K562 (cell line): Measurements from ENCODE around the gene TBX19. TPM values are rescaled to one million over a fixed set of nuclear protein-coding genes. Genes with fewer than 3 reads are reported as not detected.

Experiments used
- ATAC-seq: fragments of 200-7000 bp; cut with Tn5 transposase; 3 replicates; pipeline ENCODE4 v1.9.1; 2020; ENCODE audit warnings: moderate library complexity
- BruUV-seq: library from RNA; stranded (reverse); fragments of 400-500 nt; replicated peaks from 2 replicates; lab custom pipeline; 2021; lab: Mats Ljungman, UMichigan
- CTCF ChIA-PET: fragments of 300-600 bp; formaldehyde crosslinking; extraction: SDS; loops from one replicate; lab custom pipeline; 2021; ENCODE audit warnings: low intra/inter-chr PET ratio; lab: Yijun Ruan, JAX
- POLR2A ChIA-PET: fragments of 300-600, 350-650 bp; sonication (Branson Sonifier 250); formaldehyde crosslinking; extraction: SDS; loops from one replicate; lab custom pipeline; 2021; ENCODE audit warnings: antibody characterized with exemption, inconsistent platforms; lab: Yijun Ruan, JAX
- DNase-seq, 4 experiments: peaks; one replicate each; pipeline versions ENCODE4 v3.0.0 to v3.0.0-alpha.2; 2011 to 2018; ENCODE audit warnings: low spot score in 3 of 4, mixed read lengths in 3 of 4; ENCODE audit errors: extremely low read depth in 1 of 4
- FAIRE-seq: peaks from 2 replicates; lab custom pipeline; 2011; peaks lifted over from hg19 to GRCh38; lab: Jason Lieb, UNC
- H2AFZ ChIP-seq: 2 replicates; pipeline ENCODE4 v1.6.0; 2011; ENCODE audit warnings: low read depth, low read length, control low read depth, inconsistent platforms
- H3K27ac ChIP-seq: fragments of 200-600 bp; 3 replicates; pipeline ENCODE4 v1.8.0; 2011; ENCODE audit warnings: low read depth, mild to moderate bottlenecking, control low read depth, inconsistent platforms, low read length, moderate library complexity, mixed read lengths; ENCODE audit errors: extremely low read depth
- H3K27me3 ChIP-seq, 2 experiments: fragments of 300-600 bp in 1 of 2; 2 replicates in 1 of 2; 3 replicates in 1 of 2; pipeline versions ENCODE4 v1.6.0 to v1.8.0; 2011; ENCODE audit warnings: inconsistent platforms in 2 of 2, low read length in 2 of 2, mild to moderate bottlenecking in 1 of 2, mixed read lengths in 1 of 2, moderate library complexity in 1 of 2; ENCODE audit not compliant: control insufficient read depth in 2 of 2, insufficient read depth in 2 of 2
- H3K36me3 ChIP-seq: fragments of 300-600 bp; 3 replicates; pipeline ENCODE4 v1.8.0; 2011; ENCODE audit warnings: mild to moderate bottlenecking, low read length, inconsistent platforms; ENCODE audit not compliant: control insufficient read depth, insufficient read depth
- H3K4me1 ChIP-seq, 2 experiments: fragments of 200-600 bp in 1 of 2; replicated peaks in 1 of 2; 2 replicates in 1 of 2; 3 replicates in 1 of 2; pipeline versions ENCODE4 v1.5.1 to v1.8.0; 2011; ENCODE audit warnings: inconsistent platforms in 2 of 2, low read length in 2 of 2, mild to moderate bottlenecking in 1 of 2, mixed read lengths in 1 of 2, moderate library complexity in 1 of 2; ENCODE audit not compliant: control insufficient read depth in 2 of 2, insufficient read depth in 2 of 2
- H3K4me2 ChIP-seq: 2 replicates; pipeline ENCODE4 v1.6.1; 2011; ENCODE audit warnings: low read length, control low read depth, inconsistent platforms, mixed read lengths; ENCODE audit not compliant: insufficient read depth
- H3K4me3 ChIP-seq: fragments of 200-600 bp; sonication (generic), shearing (Covaris generic); 2 replicates; pipeline ENCODE4 v1.5.1; 2016; ENCODE audit warnings: control low read depth, inconsistent platforms
- H3K79me2 ChIP-seq: fragments of 200-600 bp; 3 replicates; pipeline ENCODE4 v1.8.0; 2011; ENCODE audit warnings: low read length, inconsistent platforms; ENCODE audit not compliant: control insufficient read depth, insufficient read depth
- H3K9ac ChIP-seq, 2 experiments: 2 replicates each; pipeline versions ENCODE4 v1.6.0 to v1.6.1; 2011; ENCODE audit warnings: low read depth in 2 of 2, low read length in 2 of 2, control low read depth in 1 of 2, inconsistent platforms in 1 of 2, mild to moderate bottlenecking in 1 of 2, mixed read lengths in 1 of 2; ENCODE audit not compliant: insufficient read depth in 1 of 2
- H3K9me1 ChIP-seq: one replicate; pipeline ENCODE4 v1.6.0; 2011; ENCODE audit warnings: inconsistent platforms, mild to moderate bottlenecking, low read length, moderate library complexity; ENCODE audit not compliant: control insufficient read depth, insufficient read depth
- H3K9me3 ChIP-seq: replicated peaks from 2 replicates; pipeline ENCODE4 v1.5.1; 2011; ENCODE audit warnings: low read depth, low read length, inconsistent platforms; ENCODE audit not compliant: control insufficient read depth, insufficient read depth
- H4K20me1 ChIP-seq: replicated peaks from 2 replicates; pipeline ENCODE4 v1.6.1; 2011; ENCODE audit warnings: low read length, inconsistent platforms, mixed read lengths; ENCODE audit not compliant: control insufficient read depth, insufficient read depth
- FOSL1 ChIP-seq: fragments of 200-800 bp; sonication (Bioruptor generic); conservative IDR thresholded peaks from 2 replicates; pipeline ENCODE4 v1.6.1; 2016; ENCODE audit warnings: missing genetic modification characterization, missing compliant biosample characterization
- HNRNPLL ChIP-seq: fragments of 200-400 bp; formaldehyde crosslinking; IDR thresholded peaks from 2 replicates; pipeline ENCODE4 v1.6.1; 2017; ENCODE audit warnings: low read length, low read depth, mild to moderate bottlenecking; ENCODE audit not compliant: poor library complexity, severe bottlenecking
- KDM2B ChIP-seq: fragments of 250-450 bp; sonication (Bioruptor Pico); IDR thresholded peaks from 2 replicates; pipeline ENCODE4 v1.8.0; 2021; ENCODE audit warnings: mild to moderate bottlenecking, moderate library complexity
- NFE2L1 ChIP-seq: fragments of 450-650 bp; IDR thresholded peaks from 2 replicates; pipeline ENCODE4 v1.6.1; 2016; ENCODE audit warnings: missing genetic modification characterization, low read depth, mild to moderate bottlenecking, missing compliant biosample characterization, moderate library complexity, borderline replicate concordance
- NR4A1 ChIP-seq, 2 experiments: fragments of 250-450 bp in 1 of 2; fragments of 450-650 bp in 1 of 2; sonication (Bioruptor Pico) in 1 of 2; IDR thresholded peaks; 2 replicates each; pipeline versions ENCODE4 v1.4.0 to v1.6.1; 2016 to 2020; ENCODE audit warnings: mild to moderate bottlenecking in 2 of 2, missing compliant biosample characterization in 1 of 2, missing genetic modification characterization in 1 of 2, moderate library complexity in 1 of 2
- RAD21 ChIP-seq, 2 experiments: fragments of 250-450 bp in 1 of 2; fragments of 450-650 bp in 1 of 2; sonication (Bioruptor Pico) in 1 of 2; formaldehyde crosslinking in 1 of 2; IDR thresholded peaks in 1 of 2; conservative IDR thresholded peaks in 1 of 2; 2 replicates each; pipeline versions ENCODE4 v1.4.0 to v1.8.0; 2020 to 2022; ENCODE audit warnings: mild to moderate bottlenecking in 2 of 2, moderate library complexity in 1 of 2
- SRSF1 ChIP-seq: fragments of 200-400 bp; formaldehyde crosslinking; IDR thresholded peaks from 2 replicates; pipeline ENCODE4 v1.6.1; 2017; ENCODE audit warnings: mild to moderate bottlenecking, low read depth, low read length, moderate library complexity
- ZBTB34 ChIP-seq: fragments of 250-450 bp; sonication (Bioruptor Pico); IDR thresholded peaks from 2 replicates; pipeline ENCODE4 v1.8.0; 2021; ENCODE audit warnings: mild to moderate bottlenecking, moderate library complexity
- ZNF184 ChIP-seq: sonication (generic); formaldehyde crosslinking; IDR thresholded peaks from 2 replicates; pipeline ENCODE4 v1.5.0; 2020; ENCODE audit warnings: missing genetic modification reagents
- ZNF197 ChIP-seq: fragments of 200-800 bp; sonication (Bioruptor generic); IDR thresholded peaks from 2 replicates; pipeline ENCODE4 v1.6.1; 2016; ENCODE audit warnings: low read depth, missing genetic modification characterization, missing compliant biosample characterization
- ZNF384 ChIP-seq: IDR thresholded peaks from 2 replicates; pipeline ENCODE4 v1.6.1; 2012; ENCODE audit warnings: low read depth, low read length, improper control_type of control experiment
- ZNF695 ChIP-seq: fragments of 450-650 bp; formaldehyde crosslinking; IDR thresholded peaks from 2 replicates; pipeline ENCODE4 v1.4.0; 2020; ENCODE audit warnings: mild to moderate bottlenecking, moderate library complexity
- ZNF707 ChIP-seq: fragments of 250-450 bp; sonication (Bioruptor Pico); conservative IDR thresholded peaks from 2 replicates; pipeline ENCODE4 v1.8.0; 2022; ENCODE audit warnings: inconsistent platforms, mild to moderate bottlenecking, moderate library complexity
- ZNF764 ChIP-seq: fragments of 250-450 bp; sonication (Bioruptor Pico); IDR thresholded peaks from 2 replicates; pipeline ENCODE4 v1.4.0; 2020; ENCODE audit warnings: low read depth, mild to moderate bottlenecking, moderate library complexity
- WGBS: fragments of 100-300 bp; shearing (Covaris generic); methylation state at CpG from one replicate; pipeline ENCODE4 v1.1.6; 2016; ENCODE audit warnings: low coverage, mixed read lengths; ENCODE audit not compliant: insufficient coverage; ENCODE audit errors: missing lambda C conversion rate; 5-methylcytosine and 5-hydroxymethylcytosine counted together
- in situ Hi-C: fragments of 300-500 bp; cut with MboI; formaldehyde crosslinking; loops from 4 replicates; pipeline ENCODE4 v1.15.0; 2018; ENCODE audit warnings: inconsistent platforms, mixed read lengths
- intact Hi-C: fragments of 100-400 bp; cut with micrococcal nuclease; formaldehyde crosslinking; loops from 2 replicates; pipeline ENCODE4 v1.14.2; 2022
- polyA plus RNA-seq, 8 experiments: library from polyadenylated mRNA; depleted of rRNA in 4 of 8; stranded (reverse) in 5 of 8; unstranded in 3 of 8; fragments of >200 nt; fragmentation: Nextera tagmentation in 2 of 8; fragmentation: Illumina TruSeq in 1 of 8; extraction: Ambion mirVana in 2 of 8; extraction: Trizol in 1 of 8; gene quantifications; 2 replicates each; pipeline versions ENCODE4 v1.2.1 to v1.2.3, GENCODE V29; 2011 to 2014; ENCODE audit warnings: inconsistent platforms in 1 of 8, missing spikeins in 1 of 8
- total RNA-seq, 7 experiments: library from RNA; depleted of rRNA in 6 of 7; stranded (reverse); fragments of >200 nt in 6 of 7; fragmentation: Illumina TruSeq in 2 of 7; extraction: Trizol in 2 of 7; gene quantifications; 2 replicates each; pipeline versions ENCODE4 v1.2.1 to v1.2.3, GENCODE V29; 2011 to 2021; ENCODE audit warnings: low replicate concordance in 1 of 7
- TF ChIP-seq, protein P1 (sequence below): fragments of 250-450 bp; sonication (Bioruptor Pico); IDR thresholded peaks from 2 replicates; pipeline ENCODE4 v1.8.0; 2022; ENCODE audit warnings: inconsistent platforms, mild to moderate bottlenecking, moderate library complexity, borderline replicate concordance
- TF ChIP-seq, protein P2 (sequence below), 3 experiments: IDR thresholded peaks in 2 of 3; conservative IDR thresholded peaks in 1 of 3; 2 replicates each; pipeline ENCODE4 v1.5.1; 2011 to 2012; ENCODE audit warnings: low read length in 3 of 3, mild to moderate bottlenecking in 3 of 3, control low read depth in 2 of 3, improper control_type of control experiment in 1 of 3, inconsistent platforms in 1 of 3, low read depth in 1 of 3, mixed read lengths in 1 of 3, moderate library complexity in 1 of 3; ENCODE audit not compliant: insufficient read depth in 2 of 3

The TBX19 gene
- total and polyA plus RNA-seq, 9 of the 15 experiments (the other 6 are each of a cell fraction or from before 2014, with no cell fraction given): 0.32 to 3.1 (median 0.95) TPM

GRCh38 chr1:168236836-168237611 lies 43.7 kb upstream of the TBX19 start:
- Histone ChIP-seq H2AFZ (no peak overlapping the region), H3K79me2 (peaks cover 13% of the 10 kb centered on the region; the same call in 1 of the 3 replicates), H3K4me3 (no peak overlapping the region), H3K9me1 (no peaks in the 10 kb centered on the region), H4K20me1 (peaks cover 4% of the 10 kb centered on the region; the same call in 1 of the 2 replicates), H3K9me3 (no peaks in the 10 kb centered on the region), H3K4me2 (no peak overlapping the region), H3K4me1 (no peaks in the 10 kb centered on the region), H3K27me3 (no peaks in the 10 kb centered on the region), H3K27ac (no peak overlapping the region), H3K36me3 (peaks cover 91% of the 10 kb centered on the region), H3K9ac (no peak overlapping the region)
- ChIA-PET CTCF (no interaction called here), POLR2A (interaction anchor here (1.0 to 4.0 kb wide), 2 partner anchors 11 to 20 kb away, joined by 3 to 32 read pairs; partner anchors contain the start of gene SFT2D2)
- no peak for FAIRE-seq
- 82% methylated on average over 7 of the region's 7 CpGs for WGBS
- in situ Hi-C loops (no loop called here), intact Hi-C loops (no loop called here)
- BruUV-seq: TSS peak; percentile 2
- no peak for DNase-seq
- no peak for ATAC-seq
- no peak for TF ChIP-seq SRSF1
- no peak for TF ChIP-seq ZBTB34
- TF ChIP-seq, protein P1, sequence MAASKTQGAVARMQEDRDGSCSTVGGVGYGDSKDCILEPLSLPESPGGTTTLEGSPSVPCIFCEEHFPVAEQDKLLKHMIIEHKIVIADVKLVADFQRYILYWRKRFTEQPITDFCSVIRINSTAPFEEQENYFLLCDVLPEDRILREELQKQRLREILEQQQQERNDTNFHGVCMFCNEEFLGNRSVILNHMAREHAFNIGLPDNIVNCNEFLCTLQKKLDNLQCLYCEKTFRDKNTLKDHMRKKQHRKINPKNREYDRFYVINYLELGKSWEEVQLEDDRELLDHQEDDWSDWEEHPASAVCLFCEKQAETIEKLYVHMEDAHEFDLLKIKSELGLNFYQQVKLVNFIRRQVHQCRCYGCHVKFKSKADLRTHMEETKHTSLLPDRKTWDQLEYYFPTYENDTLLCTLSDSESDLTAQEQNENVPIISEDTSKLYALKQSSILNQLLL (CRISPR knock-in tag): no peak
- TF ChIP-seq ZNF384: no peak
- no peak for TF ChIP-seq KDM2B (CRISPR knock-in tag)
- TF ChIP-seq, protein P2, sequence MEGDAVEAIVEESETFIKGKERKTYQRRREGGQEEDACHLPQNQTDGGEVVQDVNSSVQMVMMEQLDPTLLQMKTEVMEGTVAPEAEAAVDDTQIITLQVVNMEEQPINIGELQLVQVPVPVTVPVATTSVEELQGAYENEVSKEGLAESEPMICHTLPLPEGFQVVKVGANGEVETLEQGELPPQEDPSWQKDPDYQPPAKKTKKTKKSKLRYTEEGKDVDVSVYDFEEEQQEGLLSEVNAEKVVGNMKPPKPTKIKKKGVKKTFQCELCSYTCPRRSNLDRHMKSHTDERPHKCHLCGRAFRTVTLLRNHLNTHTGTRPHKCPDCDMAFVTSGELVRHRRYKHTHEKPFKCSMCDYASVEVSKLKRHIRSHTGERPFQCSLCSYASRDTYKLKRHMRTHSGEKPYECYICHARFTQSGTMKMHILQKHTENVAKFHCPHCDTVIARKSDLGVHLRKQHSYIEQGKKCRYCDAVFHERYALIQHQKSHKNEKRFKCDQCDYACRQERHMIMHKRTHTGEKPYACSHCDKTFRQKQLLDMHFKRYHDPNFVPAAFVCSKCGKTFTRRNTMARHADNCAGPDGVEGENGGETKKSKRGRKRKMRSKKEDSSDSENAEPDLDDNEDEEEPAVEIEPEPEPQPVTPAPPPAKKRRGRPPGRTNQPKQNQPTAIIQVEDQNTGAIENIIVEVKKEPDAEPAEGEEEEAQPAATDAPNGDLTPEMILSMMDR (IDR thresholded peaks at IDR 0.05 in 2 of 3, conservative IDR thresholded peaks at IDR 0.05 in 1 of 3; ENCODE audit: insufficient read depth in 2 of 3, low read depth in 1 of 3, low read length in 3 of 3): peak in 1 of 3 experiments; percentile 16; a peak in 2 of 6 replicates
- no peak for TF ChIP-seq ZNF695 (CRISPR knock-in tag)
- TF ChIP-seq NR4A1 (CRISPR knock-in tag; IDR thresholded peaks at IDR 0.05): no peak
- no peak for TF ChIP-seq NR4A1 (tag; IDR thresholded peaks at IDR 0.05)
- no peak for TF ChIP-seq ZNF184 (CRISPR knock-in tag)
- TF ChIP-seq RAD21 (CRISPR knock-in tag; conservative IDR thresholded peaks at IDR 0.05 in 1 of 2, IDR thresholded peaks at IDR 0.05 in 1 of 2): peak in 1 of 2 experiments; percentile 23; a peak in 1 of 4 replicates
- no peak for TF ChIP-seq ZNF707 (CRISPR knock-in tag)
- TF ChIP-seq ZNF764: no peak
- no peak for TF ChIP-seq NFE2L1 (tag)
- no peak for TF ChIP-seq ZNF197 (CRISPR knock-in tag)
- no peak for TF ChIP-seq HNRNPLL
- peak; percentile 28; the same call in 1 of the 2 replicates for TF ChIP-seq FOSL1 (tag)
